Peyer's patch (tissue), 4 donors: ENCODE data around the gene GABRR1.

Experiments used
- POLR2A ChIP-seq, 2 donors: fragments of 450-650 bp; IDR thresholded peaks; one replicate each; pipeline ENCODE4 v1.5.1; 2017; ENCODE audit warnings: antibody characterized with exemption in 2 of 2, mild to moderate bottlenecking in 2 of 2, moderate library complexity in 2 of 2
- TF ChIP-seq, protein P1 (sequence below), 6 experiments: fragments of 450-650 bp in 4 of 6; fragments of 200-600 bp in 2 of 6; sonication (generic) in 1 of 6; IDR thresholded peaks; one replicate each; pipeline ENCODE4 v1.5.1; 2017 to 2019; ENCODE audit warnings: antibody characterized with exemption in 6 of 6, mild to moderate bottlenecking in 3 of 6, moderate library complexity in 1 of 6

- TF ChIP-seq, protein P1, sequence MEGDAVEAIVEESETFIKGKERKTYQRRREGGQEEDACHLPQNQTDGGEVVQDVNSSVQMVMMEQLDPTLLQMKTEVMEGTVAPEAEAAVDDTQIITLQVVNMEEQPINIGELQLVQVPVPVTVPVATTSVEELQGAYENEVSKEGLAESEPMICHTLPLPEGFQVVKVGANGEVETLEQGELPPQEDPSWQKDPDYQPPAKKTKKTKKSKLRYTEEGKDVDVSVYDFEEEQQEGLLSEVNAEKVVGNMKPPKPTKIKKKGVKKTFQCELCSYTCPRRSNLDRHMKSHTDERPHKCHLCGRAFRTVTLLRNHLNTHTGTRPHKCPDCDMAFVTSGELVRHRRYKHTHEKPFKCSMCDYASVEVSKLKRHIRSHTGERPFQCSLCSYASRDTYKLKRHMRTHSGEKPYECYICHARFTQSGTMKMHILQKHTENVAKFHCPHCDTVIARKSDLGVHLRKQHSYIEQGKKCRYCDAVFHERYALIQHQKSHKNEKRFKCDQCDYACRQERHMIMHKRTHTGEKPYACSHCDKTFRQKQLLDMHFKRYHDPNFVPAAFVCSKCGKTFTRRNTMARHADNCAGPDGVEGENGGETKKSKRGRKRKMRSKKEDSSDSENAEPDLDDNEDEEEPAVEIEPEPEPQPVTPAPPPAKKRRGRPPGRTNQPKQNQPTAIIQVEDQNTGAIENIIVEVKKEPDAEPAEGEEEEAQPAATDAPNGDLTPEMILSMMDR (IDR thresholded peaks at IDR 0.05): no peak
- TF ChIP-seq POLR2A (IDR thresholded peaks at IDR 0.05): no peak
These were observed 55.1 kb downstream of the GABRR1 start for GRCh38 chr6:89162047-89162371.
